AML-193 (cell line): Measurements from ENCODE around the gene NDUFA13.
A peak's percentile ranks its signal among the peaks of the same experiment; 100 is the strongest.

Source experiments
- DNase-seq, 2 experiments: peaks; one replicate each; lab custom pipeline; 2025; lab: John Stamatoyannopoulos, UW

Gene NDUFA13

DNA sequence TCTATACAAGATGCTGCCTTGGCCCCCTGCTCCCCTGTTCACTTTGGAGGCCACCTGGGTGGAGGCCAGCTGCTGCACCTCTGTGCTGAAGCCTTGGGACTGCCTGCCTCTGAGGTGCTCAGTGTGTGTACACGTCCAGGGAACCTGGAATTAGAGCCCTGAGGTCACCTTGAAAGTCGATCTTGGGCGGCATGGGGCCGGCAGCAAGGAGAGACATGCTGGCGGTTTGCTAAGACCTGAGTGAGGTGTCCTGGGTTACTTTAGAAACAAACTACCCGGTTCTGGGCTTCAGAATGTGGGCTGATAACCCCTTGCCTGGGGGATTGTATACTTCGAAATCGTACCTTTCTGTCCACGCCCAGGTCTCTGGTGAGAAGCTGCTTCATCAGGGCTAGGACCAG lies 26.2 kb upstream of the NDUFA13 start:
- no peak for DNase-seq

GRCh38 chr19:19490214-19490968 lies 25.6 kb upstream of the NDUFA13 start:
- DNase-seq, result peak; percentile 69 to 79

DNA sequence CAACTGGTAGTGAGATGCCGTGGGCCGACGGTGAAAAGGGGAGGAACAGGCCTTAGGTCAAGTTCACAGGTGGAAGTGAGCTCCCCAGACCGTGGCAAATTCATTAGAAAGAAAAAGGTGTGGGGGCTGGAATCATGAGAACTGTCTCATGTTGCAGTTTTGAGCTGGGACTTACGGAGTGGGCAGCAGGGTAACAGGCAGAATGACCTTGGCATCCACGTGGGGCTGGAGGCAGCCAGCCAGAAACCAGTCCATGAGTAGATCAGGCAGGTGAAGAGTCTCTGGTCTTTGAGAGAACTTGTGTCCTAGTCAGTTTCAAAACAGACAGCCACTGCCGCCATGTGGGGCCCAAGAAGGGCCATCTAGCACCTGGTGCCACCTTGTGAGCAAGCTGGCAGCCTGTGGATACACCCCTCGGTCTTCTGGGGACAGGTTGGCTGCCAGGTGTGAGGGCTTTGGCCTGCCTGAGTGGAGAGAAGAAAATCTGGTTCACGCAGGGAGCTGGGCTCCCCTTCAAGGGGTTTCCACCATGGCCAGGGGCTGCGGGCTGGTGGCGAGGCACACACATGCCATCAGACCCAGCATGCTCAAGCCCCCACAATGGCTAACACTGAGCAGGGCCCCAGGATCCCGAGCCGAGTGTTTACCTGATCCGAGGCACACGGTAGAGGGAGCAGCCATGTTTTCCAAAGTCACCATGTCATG lies 24.6 kb upstream of the NDUFA13 start:
- no peak for DNase-seq

- DNase-seq, result no peak
Observed at GRCh38 chr19:19492026-19492610, 23.9 kb upstream of the NDUFA13 start.

- no peak for DNase-seq
Observed at GRCh38 chr19:19493841-19494546, 22.0 kb upstream of the NDUFA13 start.

- no peak for DNase-seq
Observed at GRCh38 chr19:19495614-19496603, 20.1 kb upstream of the NDUFA13 start.

DNA sequence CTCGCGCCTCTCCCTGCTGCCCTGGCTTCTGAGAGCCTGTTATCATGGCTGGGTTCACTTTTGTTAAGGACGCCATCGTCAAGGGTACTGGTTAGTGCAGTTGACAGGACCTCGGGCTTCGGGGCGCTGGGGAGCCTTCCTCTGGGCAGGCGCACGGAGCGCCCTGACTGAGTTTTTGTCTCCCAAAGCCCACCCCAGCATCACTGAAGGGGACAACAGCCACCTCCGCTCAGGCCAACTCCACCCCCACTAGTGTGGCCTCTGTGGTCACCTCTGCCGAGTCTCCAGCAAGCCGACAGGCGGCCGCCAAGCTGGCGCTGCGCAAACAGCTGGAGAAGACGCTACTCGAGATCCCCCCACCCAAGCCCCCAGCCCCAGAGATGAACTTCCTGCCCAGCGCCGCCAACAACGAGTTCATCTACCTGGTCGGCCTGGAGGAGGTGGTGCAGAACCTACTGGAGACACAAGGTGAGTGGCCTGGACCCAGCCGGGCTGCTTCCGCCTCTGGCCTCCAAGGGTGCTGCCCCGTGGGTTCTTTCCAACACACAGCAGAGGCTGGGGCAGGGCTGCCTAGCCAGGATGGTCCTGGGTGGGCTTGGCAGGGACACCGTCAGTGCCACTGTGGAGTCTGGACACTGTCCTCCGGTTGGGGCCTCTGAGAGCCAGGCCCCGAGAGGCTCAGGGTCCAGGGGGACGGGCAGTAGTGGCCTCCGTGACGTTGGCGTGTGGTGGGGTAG lies 17.6 kb upstream of the NDUFA13 start:
- no peak for DNase-seq

DNA sequence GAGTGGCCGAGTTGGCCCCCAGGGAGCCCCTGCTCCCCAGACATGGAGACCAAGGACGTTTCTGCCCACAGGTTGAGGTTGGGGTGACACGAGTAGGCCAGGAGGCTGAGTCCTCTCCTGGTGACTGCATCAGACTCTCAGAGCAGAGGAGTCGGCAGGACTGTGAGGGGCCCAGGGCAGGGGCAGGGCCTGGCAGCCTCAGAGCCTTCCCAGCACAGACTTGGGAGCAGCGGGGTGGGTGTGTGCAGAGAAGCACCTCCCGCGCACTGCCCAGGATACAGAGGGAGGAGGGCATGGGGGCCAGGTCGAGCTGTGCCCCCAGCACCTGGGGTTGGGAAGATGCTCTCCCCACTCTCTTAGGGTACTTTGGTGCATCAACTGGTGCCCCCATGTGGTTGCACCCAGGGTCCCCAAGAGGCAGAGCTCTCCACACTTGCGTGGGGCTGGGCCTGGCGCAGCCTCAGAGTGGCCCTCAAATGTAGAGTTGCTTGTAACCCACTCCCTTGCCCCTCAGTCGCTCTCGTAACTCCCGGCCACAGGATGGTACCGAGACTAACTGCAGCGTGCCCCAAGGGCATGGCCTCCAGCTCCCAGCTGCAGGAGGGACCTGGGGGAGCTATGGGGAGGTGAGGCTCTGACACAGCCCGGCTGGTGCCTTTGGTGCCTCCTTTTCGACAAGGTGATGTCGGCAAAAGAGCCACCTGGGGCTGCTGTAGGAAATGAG lies 16.6 kb upstream of the NDUFA13 start:
- DNase-seq, result no peak

GRCh38 chr19:19500975-19501644 lies 14.9 kb upstream of the NDUFA13 start:
- no peak for DNase-seq

DNA sequence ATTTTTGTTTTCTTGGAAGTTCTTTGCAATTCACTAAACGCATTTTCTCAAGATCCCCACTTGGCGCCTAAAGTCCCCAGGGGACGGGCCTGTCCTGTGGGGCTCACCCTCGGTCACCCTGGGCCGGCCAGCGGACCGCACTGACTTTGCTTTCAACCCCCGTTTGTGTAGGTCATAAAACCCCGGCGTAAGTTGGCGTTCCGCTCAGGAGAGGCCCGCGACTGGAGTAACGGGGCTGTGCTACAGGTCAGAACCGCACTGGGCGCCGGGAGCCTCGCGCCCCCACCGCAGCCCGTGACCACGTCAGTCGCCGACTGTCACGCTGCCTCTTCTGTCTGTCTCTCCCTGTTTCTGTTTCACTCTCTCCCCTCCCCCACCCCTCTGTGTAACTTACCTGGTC lies 14.2 kb upstream of the NDUFA13 start:
- no peak for DNase-seq

GRCh38 chr19:19502281-19502680 lies 13.7 kb upstream of the NDUFA13 start:
- no peak for DNase-seq

DNA sequence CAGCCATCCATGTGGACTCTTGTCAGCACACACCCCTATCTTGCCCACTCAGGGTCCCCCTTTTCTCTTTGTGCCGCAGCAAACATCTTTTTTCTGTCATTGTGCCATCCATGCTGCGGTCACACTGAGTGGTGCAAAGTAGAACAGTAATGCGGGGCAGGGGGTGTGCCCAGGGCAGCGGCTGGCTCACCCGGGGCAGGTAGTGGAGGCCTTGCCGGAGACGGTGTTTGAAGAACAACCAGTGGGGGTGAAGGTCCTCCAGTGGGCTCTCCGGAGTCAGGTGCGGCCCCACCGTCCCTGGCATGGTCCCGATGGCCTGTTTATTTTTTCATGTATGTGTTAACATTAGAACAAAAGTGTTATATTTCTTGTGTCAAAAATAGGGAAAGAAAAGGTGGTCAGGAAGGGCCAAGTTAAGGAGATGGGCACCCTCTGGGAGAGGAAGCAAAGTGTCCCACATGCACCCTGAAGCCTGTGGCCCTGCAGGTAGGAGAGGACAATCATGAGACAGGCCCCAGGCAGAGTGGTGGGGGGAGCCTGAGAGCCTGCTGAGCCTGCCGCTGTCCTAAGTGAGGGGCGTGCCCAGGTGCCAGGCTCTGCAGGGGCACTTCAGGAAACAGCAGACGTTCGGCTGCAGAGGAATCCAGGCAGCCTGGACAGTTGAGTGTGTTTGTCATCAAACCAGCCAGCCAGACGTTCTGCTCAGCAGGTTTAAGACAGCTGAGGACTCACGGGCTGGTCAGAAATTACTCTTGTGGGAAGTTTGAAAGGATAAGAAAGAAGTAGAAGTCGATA lies 13.0 kb upstream of the NDUFA13 start:
- no peak for DNase-seq

DNA sequence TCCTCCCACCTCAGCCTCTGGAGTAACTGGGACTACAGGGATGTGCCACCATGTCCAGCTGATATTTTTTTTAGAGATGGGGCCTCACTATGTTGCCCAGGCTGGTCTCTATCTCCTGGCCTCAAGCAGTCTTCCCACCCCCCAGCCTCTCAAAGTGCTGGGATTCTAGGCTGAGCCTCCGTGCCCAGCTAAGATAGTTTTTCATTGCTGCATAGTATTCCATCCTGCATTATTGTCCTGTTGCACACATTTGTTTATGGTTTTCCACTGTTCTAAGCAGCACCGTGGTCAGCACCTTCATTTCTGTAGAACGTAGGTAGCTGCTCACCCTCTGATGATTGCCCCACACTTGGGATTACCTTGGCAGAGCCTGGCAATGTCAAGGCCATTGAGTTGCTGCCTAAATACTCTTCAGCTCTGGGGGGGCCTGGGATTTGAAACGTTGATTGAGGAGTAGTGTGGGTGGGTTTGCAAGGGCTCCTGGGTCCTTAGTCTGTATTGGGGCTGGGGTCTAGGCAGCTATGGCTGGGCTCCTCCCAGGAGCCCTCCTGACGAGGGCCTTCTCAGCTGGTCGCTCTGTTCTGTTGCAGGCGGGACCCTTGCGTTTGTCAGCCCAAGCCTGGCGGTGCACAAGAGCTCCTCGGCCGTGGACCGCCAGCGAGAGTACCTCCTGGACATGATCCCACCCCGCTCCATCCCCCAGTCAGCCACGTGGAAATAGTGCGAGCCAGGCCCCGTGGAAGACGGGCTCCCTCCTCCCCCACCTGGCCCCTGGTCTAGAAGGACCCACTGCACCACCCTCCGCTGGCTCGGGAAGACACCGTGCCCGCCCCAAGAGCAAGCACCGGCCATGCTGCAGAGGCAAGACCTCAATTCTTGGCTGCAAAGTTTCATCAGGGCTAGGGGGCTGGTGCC lies 11.0 kb upstream of the NDUFA13 start:
- no peak for DNase-seq

GRCh38 chr19:19505669-19506326 lies 10.2 kb upstream of the NDUFA13 start:
- DNase-seq, result no peak

DNA sequence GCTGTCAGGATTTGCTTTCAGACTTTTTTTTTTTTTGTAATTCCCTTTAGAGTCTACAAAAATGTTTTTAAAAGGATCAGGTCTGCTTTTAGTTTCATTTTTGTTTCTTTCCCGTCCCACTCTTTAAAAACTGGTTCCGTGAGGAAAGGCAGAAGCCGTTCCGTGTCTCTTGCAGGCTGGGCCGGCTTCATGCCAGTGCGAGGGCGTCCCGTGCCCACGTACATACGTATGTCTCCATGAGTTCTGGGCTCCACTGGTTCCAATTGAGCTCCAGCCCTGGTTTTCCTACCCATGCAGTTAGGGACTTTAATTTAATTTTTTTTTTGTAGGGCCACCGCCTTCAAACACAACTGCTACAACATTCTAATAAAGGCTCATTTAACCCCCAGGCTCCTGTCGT lies 9.4 kb upstream of the NDUFA13 start:
- no peak for DNase-seq

DNA sequence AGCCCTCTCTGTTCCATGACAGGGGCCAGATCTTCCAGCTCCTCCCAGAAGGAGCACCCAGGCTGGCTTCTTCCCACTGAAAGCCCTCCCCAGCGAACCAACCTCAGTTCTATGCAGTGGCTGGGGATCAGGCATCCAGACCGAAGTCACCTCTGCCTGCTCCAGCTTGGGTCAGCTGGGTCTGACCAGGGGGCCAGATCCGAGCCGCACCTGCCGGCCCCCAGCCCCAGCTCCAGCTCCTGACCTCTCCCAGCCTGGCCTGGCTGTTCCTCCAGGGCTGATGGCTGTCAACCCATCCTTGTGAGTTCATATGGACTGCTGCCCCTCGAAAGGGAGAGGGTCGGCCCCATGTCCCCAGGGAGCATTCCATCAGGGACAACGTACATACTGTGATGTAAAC lies 8.7 kb upstream of the NDUFA13 start:
- DNase-seq, result no peak

DNA sequence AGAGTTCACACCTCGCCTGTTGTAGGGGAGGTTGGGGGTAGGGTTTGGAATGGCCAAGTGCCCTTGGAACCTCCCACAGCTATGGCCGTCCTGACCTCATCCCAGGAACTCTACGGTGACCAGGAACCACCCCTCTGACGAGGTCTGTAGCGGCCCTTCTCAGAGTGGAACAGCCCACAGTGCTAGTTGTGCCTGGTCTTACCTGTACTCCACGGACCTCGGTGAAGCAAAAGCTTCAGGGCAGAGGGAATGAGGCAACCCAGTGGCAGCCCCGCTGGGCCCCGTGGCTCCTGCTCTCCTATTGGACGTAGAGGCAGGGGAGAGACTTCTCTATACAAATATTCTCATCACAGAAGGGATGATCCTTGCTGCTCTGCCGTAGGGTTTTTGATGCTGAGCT lies 7.8 kb upstream of the NDUFA13 start:
- DNase-seq, result no peak
